ENCODE measurements around the gene NUCKS1.

- TF ChIP-seq EZH2 (IDR thresholded peaks at IDR 0.05; ENCODE audit: low read length, unreplicated experiment) (no peak), CTCF (conservative IDR thresholded peaks at IDR 0.05; ENCODE audit: low read depth, low read length) (no peak), EZH2phosphoT487 (IDR thresholded peaks at IDR 0.05; ENCODE audit: borderline replicate concordance, low read length) (no peak)
These were observed 3.1 kb downstream of the NUCKS1 start for GRCh38 chr1:205746757-205747412.

All from PC-3 (cell line).